HCT116 (cell line): Measurements from ENCODE around the gene ELK4. TPM values are rescaled to one million over a fixed set of nuclear protein-coding genes. Genes with fewer than 3 reads are reported as not detected.

ENCODE experiments used
- ATAC-seq: fragments of 200-7000 bp; cut with Tn5 transposase; 2 replicates; pipeline ENCODE4 v1.9.1; 2020; ENCODE audit warnings: mild to moderate bottlenecking, moderate library complexity
- BruUV-seq: library from RNA; stranded (reverse); fragments of 400-500 nt; replicated peaks from 2 replicates; lab custom pipeline; 2021; lab: Mats Ljungman, UMichigan
- CTCF ChIA-PET: fragments of 300-600 bp; sonication (Branson Sonifier 250); formaldehyde crosslinking; loops from one replicate; lab custom pipeline; 2021; ENCODE audit warnings: antibody characterized with exemption; lab: Charles Lee
- POLR2A ChIA-PET: fragments of 300-600, 350-600 bp; sonication (Branson Sonifier 250); formaldehyde crosslinking; loops from one replicate; lab custom pipeline; 2021; ENCODE audit warnings: antibody characterized with exemption; lab: Charles Lee
- RAD21 ChIA-PET, 2 experiments: fragments of 300-600 bp; sonication (Branson Sonifier 250); formaldehyde crosslinking; loops; one replicate each; lab custom pipeline; 2023; ENCODE audit warnings: low total read pairs in 2 of 2; ENCODE audit not compliant: uncharacterized antibody in 2 of 2, unreplicated experiment in 2 of 2, low non-redundant PET in 1 of 2; lab: Charles Lee
- DNase-seq: peaks from one replicate; pipeline ENCODE4 v3.0.0-alpha.2; 2010; ENCODE audit warnings: low read depth, low spot score
- H2AFZ ChIP-seq: fragments of 200-600 bp; shearing (Covaris generic), sonication (generic); 2 replicates; pipeline ENCODE4 v1.6.1; 2017; ENCODE audit warnings: low read depth, mixed run types, mixed read lengths, antibody characterized with exemption, low read length; ENCODE audit not compliant: poor library complexity, severe bottlenecking
- H3K27ac ChIP-seq: 2 replicates; pipeline ENCODE4 v1.5.1; 2012; ENCODE audit warnings: low read depth, low read length
- H3K27me3 ChIP-seq: fragments of 200-600 bp; sonication (generic); 2 replicates; pipeline ENCODE4 v1.6.1; 2016; ENCODE audit warnings: mixed run types, low read length, mixed read lengths; ENCODE audit not compliant: insufficient read depth
- H3K36me3 ChIP-seq, 2 experiments: fragments of 200-500 bp in 1 of 2; fragments of 200-600 bp in 1 of 2; sonication (Bioruptor generic) in 1 of 2; sonication (generic) in 1 of 2; 2 replicates each; pipeline versions ENCODE4 v1.5.1 to v1.6.1; 2014 to 2016; ENCODE audit warnings: low read length in 2 of 2, inconsistent platforms in 1 of 2, mixed read lengths in 1 of 2, mixed run types in 1 of 2; ENCODE audit not compliant: insufficient read depth in 2 of 2, control insufficient read depth in 1 of 2
- H3K4me1 ChIP-seq, 2 experiments: fragments of 200-600 bp in 1 of 2; sonication (generic) in 1 of 2; 2 replicates each; pipeline versions ENCODE4 v1.5.1 to v1.6.1; 2012 to 2017; ENCODE audit warnings: low read length in 2 of 2, inconsistent platforms in 1 of 2, mild to moderate bottlenecking in 1 of 2, mixed read lengths in 1 of 2, mixed run types in 1 of 2, moderate library complexity in 1 of 2; ENCODE audit not compliant: insufficient read depth in 2 of 2, control insufficient read depth in 1 of 2
- H3K4me2 ChIP-seq: fragments of 200-600 bp; sonication (generic); 2 replicates; pipeline ENCODE4 v1.6.1; 2017; ENCODE audit warnings: mixed run types, low read length, mixed read lengths
- H3K4me3 ChIP-seq, 2 experiments: fragments of 200-600 bp in 1 of 2; sonication (generic) in 1 of 2; replicated peaks in 1 of 2; 2 replicates each; pipeline ENCODE4 v1.5.1; 2011 to 2016; ENCODE audit warnings: low read length in 2 of 2, control low read depth in 1 of 2, low read depth in 1 of 2, mild to moderate bottlenecking in 1 of 2, mixed read lengths in 1 of 2, mixed run types in 1 of 2
- H3K79me2 ChIP-seq: fragments of 200-600 bp; sonication (generic); 2 replicates; pipeline ENCODE4 v1.6.1; 2017; ENCODE audit warnings: mild to moderate bottlenecking, mixed run types, low read length, moderate library complexity, mixed read lengths; ENCODE audit not compliant: insufficient read depth
- H3K9ac ChIP-seq: fragments of 200-600 bp; sonication (generic); 2 replicates; pipeline ENCODE4 v1.6.1; 2016; ENCODE audit warnings: low read length, mixed read lengths
- H3K9me2 ChIP-seq: fragments of 200-600 bp; sonication (generic), shearing (Covaris generic); 2 replicates; pipeline ENCODE4 v1.6.1; 2017; ENCODE audit warnings: mixed run types, mild to moderate bottlenecking, moderate library complexity; ENCODE audit not compliant: insufficient read depth
- H3K9me3 ChIP-seq, 2 experiments: fragments of 200-500 bp in 1 of 2; fragments of 200-600 bp in 1 of 2; sonication (Bioruptor generic) in 1 of 2; sonication (generic) in 1 of 2; 2 replicates each; pipeline ENCODE4 v1.6.1; 2014 to 2017; ENCODE audit warnings: low read length in 2 of 2, mixed read lengths in 2 of 2, inconsistent platforms in 1 of 2, low read depth in 1 of 2, mild to moderate bottlenecking in 1 of 2, mixed run types in 1 of 2, moderate library complexity in 1 of 2; ENCODE audit not compliant: control insufficient read depth in 1 of 2, insufficient read depth in 1 of 2
- H4K20me1 ChIP-seq: fragments of 200-600 bp; sonication (generic), shearing (Covaris generic); 2 replicates; pipeline ENCODE4 v1.6.1; 2017; ENCODE audit warnings: mixed run types, mild to moderate bottlenecking, moderate library complexity; ENCODE audit not compliant: insufficient read depth
- EZH2phosphoT487 ChIP-seq: fragments of 200-600 bp; IDR thresholded peaks from 2 replicates; pipeline ENCODE4 v1.6.1; 2018; ENCODE audit warnings: antibody characterized with exemption, borderline replicate concordance
- RAD21 ChIP-seq: IDR thresholded peaks from 2 replicates; pipeline ENCODE4 v1.6.1; 2012; ENCODE audit warnings: low read depth, mild to moderate bottlenecking
- REST ChIP-seq: IDR thresholded peaks from 2 replicates; pipeline ENCODE4 v1.6.1; 2012; ENCODE audit warnings: low read depth
- SIN3A ChIP-seq: IDR thresholded peaks from 2 replicates; pipeline ENCODE4 v1.6.1; 2012; ENCODE audit warnings: low read depth
- SRF ChIP-seq: IDR thresholded peaks from 2 replicates; pipeline ENCODE4 v1.6.1; 2012; ENCODE audit warnings: low read depth
- YY1 ChIP-seq: IDR thresholded peaks from 2 replicates; pipeline ENCODE4 v1.6.1; 2011; ENCODE audit warnings: low read length, low read depth, moderate library complexity, mild to moderate bottlenecking; ENCODE audit not compliant: insufficient replicate concordance; ENCODE audit errors: extremely low read depth
- intact Hi-C: fragments of 100-400 bp; cut with micrococcal nuclease; formaldehyde crosslinking; loops from 2 replicates; pipeline ENCODE4 v1.10.0; 2022
- total RNA-seq: library from RNA; stranded (reverse); gene quantifications from one replicate; pipeline ENCODE4 v1.2.1, GENCODE V29; 2021; ENCODE audit not compliant: unreplicated experiment

The ELK4 gene
- total RNA-seq, 1 experiment from 2014 or later: 46.2 TPM

DNA sequence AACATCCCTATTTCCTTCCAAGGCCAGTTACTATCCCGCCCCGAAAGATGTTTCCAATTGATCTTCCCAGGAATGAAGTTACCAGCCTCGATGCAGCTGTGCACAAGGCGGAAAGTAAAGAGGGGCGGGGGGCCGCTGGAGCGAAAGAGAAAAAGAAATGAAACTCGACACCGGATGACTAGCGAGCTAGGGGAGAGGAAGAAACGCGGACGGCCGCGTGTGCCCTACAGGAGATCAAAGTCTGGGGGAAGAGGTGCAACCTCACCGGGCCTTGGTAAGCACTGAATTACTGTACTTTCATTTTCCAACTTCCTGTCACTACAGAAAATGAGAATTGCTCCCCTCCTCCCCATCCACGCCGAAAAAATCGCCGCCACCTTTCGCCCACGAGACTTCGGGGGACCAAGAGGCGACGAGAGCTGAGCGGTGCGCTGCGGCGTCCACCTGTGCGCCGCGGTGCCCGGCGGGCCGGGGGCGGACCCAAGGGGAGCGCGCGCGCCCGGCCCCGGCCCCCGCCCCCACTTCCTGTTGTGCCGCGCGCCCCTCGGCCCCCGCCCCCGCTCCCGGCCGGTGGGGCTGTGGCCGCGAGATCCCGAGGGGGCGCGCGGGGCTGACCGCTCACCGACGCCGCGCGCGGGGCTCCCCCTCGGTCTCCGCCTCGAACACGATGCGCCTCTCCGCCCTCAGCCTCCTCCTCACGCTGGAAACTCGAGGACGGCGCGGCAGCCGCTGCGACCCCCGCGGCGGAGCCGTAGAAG, 622 bp downstream of the ELK4 start (continued):
- TF ChIP-seq REST (no peak), SRF (no peak)

DNA sequence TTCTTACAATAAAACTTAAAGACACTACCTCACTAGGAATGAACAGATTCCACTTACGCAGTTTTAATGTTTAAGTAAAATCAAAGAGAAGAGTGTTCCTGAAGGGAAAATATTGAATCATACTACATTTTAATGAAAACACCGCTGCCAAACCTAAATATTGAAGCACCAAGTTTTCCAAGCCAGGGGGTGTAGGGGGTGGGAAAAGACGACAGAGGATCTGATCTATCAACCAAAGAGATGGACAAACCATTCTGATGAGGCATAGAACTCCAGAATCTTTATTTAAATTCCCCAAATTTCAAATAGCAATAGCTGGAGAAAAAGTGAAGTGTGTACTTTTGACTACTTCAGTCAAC, 1.2 kb downstream of the ELK4 start:
- ATAC-seq (no peak), DNase-seq (no peak)
- H3K9me3 ChIP-seq: no peaks in the 10 kb centered on the region
- H3K9ac ChIP-seq: peak overlapping the region; percentile 88
- H3K4me3 ChIP-seq: peak overlapping the region; percentile 63 to 88
- H3K27me3 ChIP-seq: no peaks in the 10 kb centered on the region
- BruUV-seq: no TSS peak
- peaks cover 0 to 3% of the 10 kb centered on the region in 2 experiments; a peak in 2 of 4 replicates for H3K36me3 ChIP-seq
- no peak overlapping the region for H2AFZ ChIP-seq
- ChIA-PET RAD21 (no interaction called here), CTCF (no interaction called here), POLR2A (interaction anchor here (1.3 to 1.7 kb wide), 2 partner anchors 11 to 39 kb away, joined by 4 to 5 read pairs; no protein-coding TSS in a partner anchor)
- peaks cover 51% of the 10 kb centered on the region for H3K79me2 ChIP-seq
- H3K27ac ChIP-seq: peak overlapping the region; percentile 96
- H4K20me1 ChIP-seq: no peaks in the 10 kb centered on the region
- H3K9me2 ChIP-seq: no peaks in the 10 kb centered on the region
- no peak for TF ChIP-seq RAD21
- no peak for TF ChIP-seq SIN3A
- no peak for TF ChIP-seq REST
- no peak for TF ChIP-seq YY1
- no peak for TF ChIP-seq EZH2phosphoT487
- TF ChIP-seq, all 23 proteins: peak for 0
- Histone ChIP-seq H3K4me2 (peak overlapping the region; percentile 80), H3K4me1 (peaks cover 14 to 16% of the 10 kb centered on the region in 2 experiments; a peak in 3 of 4 replicates)
- intact Hi-C loops: loop anchor here (10.0 kb wide), 1 partner anchor 356 kb away; no protein-coding TSS in a partner anchor
